Activated B cell treated with CpG ODN at 0.5 μM for 24 hours (primary cell): ENCODE data around the gene TBCCD1. TPM values are rescaled to one million over a fixed set of nuclear protein-coding genes. Genes with fewer than 3 reads are reported as not detected.

Experiments used
- ATAC-seq: fragments of 200-7000 bp; cut with Tn5 transposase; one replicate; pipeline ENCODE4 v1.10.0; 2021; ENCODE audit warnings: low read depth, mild to moderate bottlenecking, moderate library complexity
- CTCF ChIA-PET: fragments of 350-600 bp; sonication (Branson Sonifier 250); formaldehyde crosslinking; loops from one replicate; lab custom pipeline; 2021; ENCODE audit warnings: antibody characterized with exemption; lab: Charles Lee
- POLR2A ChIA-PET: fragments of 350-600 bp; sonication (Branson Sonifier 250); formaldehyde crosslinking; loops from one replicate; lab custom pipeline; 2021; ENCODE audit warnings: antibody characterized with exemption; lab: Charles Lee
- DNase-seq: peaks from one replicate; pipeline ENCODE4 v3.0.0; 2022
- H3K27ac Mint-ChIP-seq: one replicate; pipeline ENCODE4 v1.8.0; 2020; ENCODE audit warnings: mixed read lengths
- H3K27me3 Mint-ChIP-seq: one replicate; pipeline ENCODE4 v1.8.0; 2021; ENCODE audit warnings: mixed read lengths
- H3K36me3 Mint-ChIP-seq: one replicate; pipeline ENCODE4 v1.8.0; 2021; ENCODE audit warnings: low read depth, mixed read lengths
- H3K4me1 Mint-ChIP-seq: one replicate; pipeline ENCODE4 v1.8.0; 2021; ENCODE audit warnings: mixed read lengths
- H3K4me3 Mint-ChIP-seq: one replicate; pipeline ENCODE4 v1.8.0; 2020; ENCODE audit warnings: mild to moderate bottlenecking, mixed read lengths
- H3K9me3 Mint-ChIP-seq: one replicate; pipeline ENCODE4 v1.8.0; 2020; ENCODE audit warnings: mixed read lengths
- intact Hi-C: fragments of 100-400 bp; cut with micrococcal nuclease; formaldehyde crosslinking; loops from one replicate; pipeline ENCODE4 v1.15.1; 2024
- total RNA-seq: library from RNA; stranded (reverse); gene quantifications from 2 replicates; pipeline ENCODE4 v1.2.3, GENCODE V29; 2022
- TF ChIP-seq, protein P1 (sequence below): fragments of 200-600 bp; IDR thresholded peaks from one replicate; pipeline ENCODE4 v1.8.0; 2022; ENCODE audit warnings: antibody characterized with exemption, mild to moderate bottlenecking

TBCCD1 gene
- total RNA-seq, 1 donor from 2014 or later, result 15.4 TPM

DNA sequence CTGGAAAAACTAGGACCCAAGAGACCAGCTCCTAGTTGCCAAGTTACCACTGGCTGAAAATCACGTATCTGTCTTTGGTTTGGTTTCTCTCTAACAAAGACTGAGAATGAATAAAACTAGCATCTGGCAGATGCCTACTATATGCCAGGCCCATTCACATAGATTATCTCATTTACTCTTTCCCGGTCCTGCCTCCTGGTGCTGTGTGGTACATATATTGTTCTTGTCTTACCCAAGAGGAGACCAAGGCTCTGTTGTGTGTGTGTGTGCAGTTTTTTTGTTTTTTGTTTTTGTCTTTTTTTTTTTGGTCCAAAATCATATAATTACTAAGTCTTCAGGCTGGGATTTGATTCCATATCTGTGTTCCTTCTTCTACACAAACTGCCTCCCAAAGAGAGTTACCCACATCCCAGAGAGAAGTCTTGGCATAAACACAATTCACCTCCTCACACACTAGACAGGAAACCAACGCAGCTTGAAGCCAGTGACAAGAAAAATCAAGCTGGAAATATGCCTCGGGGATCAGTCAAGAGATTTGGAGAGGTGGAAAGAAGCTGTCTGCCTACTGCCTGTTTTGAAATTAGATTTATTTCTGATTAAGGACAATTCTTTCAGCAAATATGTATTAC, 46.6 kb upstream of the TBCCD1 start:
- H3K27me3 Mint-ChIP-seq, result peaks cover 35% of the 10 kb centered on the region
- DNase-seq, result no peak
- intact Hi-C loops, result loop anchor here (10.0 kb wide), 1 partner anchor 949 kb away; no protein-coding TSS in a partner anchor

DNA sequence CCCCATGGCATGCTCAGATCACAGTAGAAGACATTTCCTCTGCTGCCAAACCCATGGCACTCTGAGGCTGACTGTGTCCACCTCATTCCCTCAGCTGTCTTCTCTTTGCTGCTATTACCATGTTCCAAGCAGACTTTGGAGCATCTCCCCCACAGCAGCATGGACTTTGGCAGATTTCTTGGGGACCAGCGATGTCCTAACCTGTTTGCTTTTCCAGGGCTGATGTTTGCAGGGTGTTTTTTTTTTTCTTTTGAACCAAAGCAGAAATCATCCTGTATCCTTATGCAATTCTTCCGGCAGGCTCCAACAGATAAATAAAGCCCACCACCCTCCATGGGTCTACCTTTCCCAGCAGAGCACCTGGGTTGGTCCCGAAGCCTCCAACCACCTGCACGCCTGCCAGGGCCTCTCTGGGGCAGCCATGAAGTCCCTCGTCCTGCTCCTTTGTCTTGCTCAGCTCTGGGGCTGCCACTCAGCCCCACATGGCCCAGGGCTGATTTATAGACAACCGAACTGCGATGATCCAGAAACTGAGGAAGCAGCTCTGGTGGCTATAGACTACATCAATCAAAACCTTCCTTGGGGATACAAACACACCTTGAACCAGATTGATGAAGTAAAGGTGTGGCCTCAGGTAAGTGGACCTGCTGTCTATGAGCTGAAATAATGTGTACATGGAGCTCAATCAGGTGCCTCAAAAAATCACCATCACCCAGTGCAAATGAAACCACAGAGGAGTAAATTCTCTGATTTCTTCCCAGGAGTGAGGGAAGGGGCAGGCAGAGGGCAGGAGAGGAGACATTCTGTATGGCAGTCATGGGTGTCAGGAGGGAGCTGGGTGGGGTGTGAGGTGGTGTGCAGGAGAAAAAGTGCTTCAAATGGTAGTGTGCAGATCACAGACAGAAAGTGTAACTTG, 45.8 kb upstream of the TBCCD1 start, which contains the start of gene AHSG:
TSS of gene AHSG (plus strand) at position 340 of the 916 bp plus-strand sequence. CDS start at position 422, 82 bp downstream.
- H3K9me3 Mint-ChIP-seq, result no peaks in the 10 kb centered on the region
- intact Hi-C loops, result loop anchor here (10.0 kb wide), 1 partner anchor 948 kb away; no protein-coding TSS in a partner anchor
- H3K27ac Mint-ChIP-seq, result no peak within 1 kb of the TSS
- H3K36me3 Mint-ChIP-seq, result no peaks in the 10 kb centered on the region
- ChIA-PET CTCF (interaction anchor here (1.6 to 7.7 kb wide), 3 partner anchors 10 to 633 kb away, joined by 4 to 187 read pairs (median 98); no protein-coding TSS in a partner anchor), POLR2A (no interaction called here)
- H3K4me3 Mint-ChIP-seq, result no peak within 1 kb of the TSS
- no peak for ATAC-seq
- H3K4me1 Mint-ChIP-seq, result peaks cover 16% of the 10 kb centered on the region
- peaks cover 28% of the 10 kb centered on the region for H3K27me3 Mint-ChIP-seq
- TF ChIP-seq, protein P1, sequence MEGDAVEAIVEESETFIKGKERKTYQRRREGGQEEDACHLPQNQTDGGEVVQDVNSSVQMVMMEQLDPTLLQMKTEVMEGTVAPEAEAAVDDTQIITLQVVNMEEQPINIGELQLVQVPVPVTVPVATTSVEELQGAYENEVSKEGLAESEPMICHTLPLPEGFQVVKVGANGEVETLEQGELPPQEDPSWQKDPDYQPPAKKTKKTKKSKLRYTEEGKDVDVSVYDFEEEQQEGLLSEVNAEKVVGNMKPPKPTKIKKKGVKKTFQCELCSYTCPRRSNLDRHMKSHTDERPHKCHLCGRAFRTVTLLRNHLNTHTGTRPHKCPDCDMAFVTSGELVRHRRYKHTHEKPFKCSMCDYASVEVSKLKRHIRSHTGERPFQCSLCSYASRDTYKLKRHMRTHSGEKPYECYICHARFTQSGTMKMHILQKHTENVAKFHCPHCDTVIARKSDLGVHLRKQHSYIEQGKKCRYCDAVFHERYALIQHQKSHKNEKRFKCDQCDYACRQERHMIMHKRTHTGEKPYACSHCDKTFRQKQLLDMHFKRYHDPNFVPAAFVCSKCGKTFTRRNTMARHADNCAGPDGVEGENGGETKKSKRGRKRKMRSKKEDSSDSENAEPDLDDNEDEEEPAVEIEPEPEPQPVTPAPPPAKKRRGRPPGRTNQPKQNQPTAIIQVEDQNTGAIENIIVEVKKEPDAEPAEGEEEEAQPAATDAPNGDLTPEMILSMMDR, result no peak
- no peak for DNase-seq

More for the DNA sequence above, 46.6 kb upstream of the TBCCD1 start:
- ChIA-PET CTCF (interaction anchor here (1.1 to 7.7 kb wide), 5 partner anchors 9 to 634 kb away, joined by 3 to 187 read pairs (median 4); no protein-coding TSS in a partner anchor), POLR2A (interaction anchor here (1.6 kb wide), 1 partner anchor 170 kb away, joined by 9 read pairs; the partner anchor contains the start of gene EIF4A2)
- H3K27ac Mint-ChIP-seq, result no peak overlapping the region
- no peaks in the 10 kb centered on the region for H3K36me3 Mint-ChIP-seq
- H3K9me3 Mint-ChIP-seq, result no peaks in the 10 kb centered on the region
- H3K4me1 Mint-ChIP-seq, result peaks cover 16% of the 10 kb centered on the region
- TF ChIP-seq, protein P1, result no peak
- ATAC-seq, result no peak
- no peak overlapping the region for H3K4me3 Mint-ChIP-seq

DNA sequence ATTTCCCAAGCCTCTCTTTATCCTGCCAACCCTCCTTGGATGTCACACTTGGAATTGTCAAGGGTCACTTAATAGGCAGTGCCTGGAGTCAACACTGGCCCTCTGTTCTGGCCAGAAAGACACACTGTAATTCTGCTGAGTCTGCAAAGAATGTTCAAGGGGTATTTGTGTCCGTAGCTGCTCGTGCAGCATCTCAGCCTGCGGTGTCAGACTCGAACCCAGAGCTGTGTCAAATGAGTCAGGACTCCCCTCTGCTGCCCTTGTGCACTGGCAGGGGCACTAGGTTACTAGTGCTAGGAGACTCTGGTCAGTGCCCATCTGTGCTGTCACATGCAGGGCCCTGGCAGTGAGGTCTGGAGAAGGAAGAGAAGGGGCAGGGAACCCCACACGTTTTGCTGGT, 44.9 kb upstream of the TBCCD1 start:
- intact Hi-C loops, result loop anchor here (10.0 kb wide), 1 partner anchor 947 kb away; no protein-coding TSS in a partner anchor
- Mint-ChIP-seq H3K36me3 (no peaks in the 10 kb centered on the region), H3K4me1 (peaks cover 11% of the 10 kb centered on the region), H3K9me3 (no peaks in the 10 kb centered on the region), H3K4me3 (no peak overlapping the region), H3K27me3 (peaks cover 20% of the 10 kb centered on the region), H3K27ac (no peak overlapping the region)
- TF ChIP-seq, protein P1, result no peak
- CTCF ChIA-PET, result interaction anchor here (7.7 kb wide), 1 partner anchor 211 kb away, joined by 187 read pairs; no protein-coding TSS in a partner anchor
- POLR2A ChIA-PET, result interaction anchor here (0.6 kb wide), 1 partner anchor 162 kb away, joined by 4 read pairs; no protein-coding TSS in a partner anchor
- no peak for ATAC-seq
- DNase-seq, result no peak

DNA sequence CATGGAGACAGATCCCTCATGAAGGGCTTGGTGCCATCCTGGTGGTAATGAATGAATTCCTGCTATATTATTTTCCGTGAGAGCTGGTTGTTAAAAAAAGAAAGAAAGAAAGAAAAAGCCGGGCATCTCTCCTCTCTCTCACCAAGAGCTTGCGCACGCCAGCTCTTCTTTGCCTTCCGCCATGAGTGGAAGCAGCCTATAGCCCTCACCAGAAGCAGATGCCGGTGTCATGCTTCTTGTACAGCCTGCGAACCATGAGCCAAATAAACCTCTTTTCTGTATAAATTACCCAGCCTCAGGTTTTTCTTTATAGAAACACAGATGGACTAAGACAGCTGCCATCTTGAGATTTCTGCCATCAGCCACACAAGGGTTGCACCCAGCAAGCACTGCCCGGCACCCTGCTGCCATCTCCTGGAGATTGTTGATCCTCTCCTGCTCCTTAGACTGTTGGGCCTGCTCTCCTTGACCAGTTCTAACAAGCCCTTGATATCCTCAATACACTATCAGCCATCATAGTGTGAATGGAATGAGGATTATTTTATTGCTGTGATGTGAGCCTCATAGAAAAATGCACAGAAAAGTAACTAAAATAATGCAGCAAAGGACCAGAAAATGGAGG, 42.2 kb upstream of the TBCCD1 start:
- H3K9me3 Mint-ChIP-seq, result no peaks in the 10 kb centered on the region
- no peak overlapping the region for H3K27ac Mint-ChIP-seq
- ChIA-PET POLR2A (no interaction called here), CTCF (interaction anchor here (2.7 kb wide), 1 partner anchor 7 kb away, joined by 14 read pairs; no protein-coding TSS in a partner anchor)
- TF ChIP-seq, protein P1, result no peak
- H3K4me1 Mint-ChIP-seq, result peaks cover 1% of the 10 kb centered on the region
- intact Hi-C loops, result no loop called here
- no peak for DNase-seq
- ATAC-seq, result no peak
- peaks cover 15% of the 10 kb centered on the region for H3K27me3 Mint-ChIP-seq
- no peak overlapping the region for H3K4me3 Mint-ChIP-seq
- H3K36me3 Mint-ChIP-seq, result no peaks in the 10 kb centered on the region
